Measurements from ENCODE around the gene NEAT1.

The NEAT1 gene

DNA sequence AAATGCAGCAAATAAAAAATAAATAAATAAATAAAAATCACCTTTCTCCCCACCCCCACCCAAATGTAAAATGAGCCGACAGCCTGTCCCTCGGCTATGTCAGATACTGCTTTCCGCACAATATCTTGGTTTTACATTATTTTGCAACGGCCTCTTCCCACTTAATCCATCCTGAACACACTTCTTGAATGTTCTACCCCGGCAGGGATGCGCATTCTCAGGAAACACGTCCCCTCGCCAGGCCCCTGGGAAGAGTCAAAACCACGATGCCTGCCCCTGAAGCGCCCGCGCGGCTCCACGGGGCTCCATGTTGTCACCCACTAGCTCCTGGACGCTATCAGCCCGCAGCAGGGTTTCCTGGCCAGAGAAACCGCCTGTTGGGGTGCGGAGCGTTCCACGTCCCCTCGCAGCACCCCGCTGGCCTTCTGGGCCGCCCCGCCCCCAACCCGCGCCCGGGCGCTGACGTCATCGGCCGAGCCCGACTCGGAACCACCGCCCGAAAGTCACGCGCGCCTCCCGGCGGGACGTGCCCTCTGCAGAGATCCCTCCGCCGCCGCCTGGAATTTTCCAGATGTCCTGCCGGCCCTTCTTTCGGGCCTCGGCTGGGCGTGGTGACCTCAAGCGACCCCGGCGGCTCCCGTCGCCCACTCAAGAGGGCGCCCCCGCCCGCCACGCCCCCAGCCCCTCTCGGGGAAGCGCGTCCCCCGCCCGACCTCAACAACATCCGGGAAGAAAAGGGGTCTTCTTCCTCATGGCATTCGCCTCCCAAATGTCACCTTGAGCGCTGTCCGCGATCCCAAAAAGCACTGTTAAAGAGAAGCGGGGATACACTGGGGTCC, 585 bp upstream of the NEAT1 start:
- DNase-seq (ENCODE audit: low read depth) = no peak

DNA sequence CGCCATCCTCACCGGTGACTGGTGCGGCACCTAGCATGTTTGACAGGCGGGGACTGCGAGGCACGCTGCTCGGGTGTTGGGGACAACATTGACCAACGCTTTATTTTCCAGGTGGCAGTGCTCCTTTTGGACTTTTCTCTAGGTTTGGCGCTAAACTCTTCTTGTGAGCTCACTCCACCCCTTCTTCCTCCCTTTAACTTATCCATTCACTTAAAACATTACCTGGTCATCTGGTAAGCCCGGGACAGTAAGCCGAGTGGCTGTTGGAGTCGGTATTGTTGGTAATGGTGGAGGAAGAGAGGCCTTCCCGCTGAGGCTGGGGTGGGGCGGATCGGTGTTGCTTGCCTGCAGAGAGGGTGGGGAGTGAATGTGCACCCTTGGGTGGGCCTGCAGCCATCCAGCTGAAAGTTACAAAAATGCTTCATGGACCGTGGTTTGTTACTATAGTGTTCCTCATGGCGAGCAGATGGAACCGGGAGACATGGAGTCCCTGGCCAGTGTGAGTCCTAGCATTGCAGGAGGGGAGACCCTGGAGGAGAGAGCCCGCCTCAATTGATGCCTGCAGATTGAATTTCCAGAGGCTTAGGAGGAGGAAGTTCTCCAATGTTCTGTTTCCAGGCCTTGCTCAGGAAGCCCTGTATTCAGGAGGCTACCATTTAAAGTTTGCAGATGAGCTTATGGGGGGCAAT, 1.1 kb downstream of the NEAT1 start:
- no peak for DNase-seq (ENCODE audit: low read depth)

DNA sequence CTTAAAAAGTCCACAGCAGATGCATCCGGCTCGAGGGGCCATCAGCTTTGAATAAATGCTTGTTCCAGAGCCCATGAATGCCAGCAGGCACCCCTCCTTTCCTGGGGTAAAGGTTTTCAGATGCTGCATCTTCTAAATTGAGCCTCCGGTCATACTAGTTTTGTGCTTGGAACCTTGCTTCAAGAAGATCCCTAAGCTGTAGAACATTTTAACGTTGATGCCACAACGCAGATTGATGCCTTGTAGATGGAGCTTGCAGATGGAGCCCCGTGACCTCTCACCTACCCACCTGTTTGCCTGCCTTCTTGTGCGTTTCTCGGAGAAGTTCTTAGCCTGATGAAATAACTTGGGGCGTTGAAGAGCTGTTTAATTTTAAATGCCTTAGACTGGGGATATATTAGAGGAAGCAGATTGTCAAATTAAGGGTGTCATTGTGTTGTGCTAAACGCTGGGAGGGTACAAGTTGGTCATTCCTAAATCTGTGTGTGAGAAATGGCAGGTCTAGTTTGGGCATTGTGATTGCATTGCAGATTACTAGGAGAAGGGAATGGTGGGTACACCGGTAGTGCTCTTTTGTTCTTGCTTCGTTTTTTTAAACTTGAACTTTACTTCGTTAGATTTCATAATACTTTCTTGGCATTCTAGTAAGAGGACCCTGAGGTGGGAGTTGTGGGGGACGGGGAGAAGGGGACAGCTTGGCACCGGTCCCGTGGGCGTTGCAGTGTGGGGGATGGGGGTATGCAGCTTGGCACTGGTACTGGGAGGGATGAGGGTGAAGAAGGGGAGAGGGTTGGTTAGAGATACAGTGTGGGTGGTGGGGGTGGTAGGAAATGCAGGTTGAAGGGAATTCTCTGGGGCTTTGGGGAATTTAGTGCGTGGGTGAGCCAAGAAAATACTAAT, 1.9 kb downstream of the NEAT1 start:
- DNase-seq (ENCODE audit: low read depth) = no peak

DNA sequence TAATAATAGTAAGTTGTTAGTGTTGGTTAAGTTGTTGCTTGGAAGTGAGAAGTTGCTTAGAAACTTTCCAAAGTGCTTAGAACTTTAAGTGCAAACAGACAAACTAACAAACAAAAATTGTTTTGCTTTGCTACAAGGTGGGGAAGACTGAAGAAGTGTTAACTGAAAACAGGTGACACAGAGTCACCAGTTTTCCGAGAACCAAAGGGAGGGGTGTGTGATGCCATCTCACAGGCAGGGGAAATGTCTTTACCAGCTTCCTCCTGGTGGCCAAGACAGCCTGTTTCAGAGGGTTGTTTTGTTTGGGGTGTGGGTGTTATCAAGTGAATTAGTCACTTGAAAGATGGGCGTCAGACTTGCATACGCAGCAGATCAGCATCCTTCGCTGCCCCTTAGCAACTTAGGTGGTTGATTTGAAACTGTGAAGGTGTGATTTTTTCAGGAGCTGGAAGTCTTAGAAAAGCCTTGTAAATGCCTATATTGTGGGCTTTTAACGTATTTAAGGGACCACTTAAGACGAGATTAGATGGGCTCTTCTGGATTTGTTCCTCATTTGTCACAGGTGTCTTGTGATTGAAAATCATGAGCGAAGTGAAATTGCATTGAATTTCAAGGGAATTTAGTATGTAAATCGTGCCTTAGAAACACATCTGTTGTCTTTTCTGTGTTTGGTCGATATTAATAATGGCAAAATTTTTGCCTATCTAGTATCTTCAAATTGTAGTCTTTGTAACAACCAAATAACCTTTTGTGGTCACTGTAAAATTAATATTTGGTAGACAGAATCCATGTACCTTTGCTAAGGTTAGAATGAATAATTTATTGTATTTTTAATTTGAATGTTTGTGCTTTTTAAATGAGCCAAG, 2.7 kb downstream of the NEAT1 start:
- no peak for DNase-seq (ENCODE audit: low read depth)

DNA sequence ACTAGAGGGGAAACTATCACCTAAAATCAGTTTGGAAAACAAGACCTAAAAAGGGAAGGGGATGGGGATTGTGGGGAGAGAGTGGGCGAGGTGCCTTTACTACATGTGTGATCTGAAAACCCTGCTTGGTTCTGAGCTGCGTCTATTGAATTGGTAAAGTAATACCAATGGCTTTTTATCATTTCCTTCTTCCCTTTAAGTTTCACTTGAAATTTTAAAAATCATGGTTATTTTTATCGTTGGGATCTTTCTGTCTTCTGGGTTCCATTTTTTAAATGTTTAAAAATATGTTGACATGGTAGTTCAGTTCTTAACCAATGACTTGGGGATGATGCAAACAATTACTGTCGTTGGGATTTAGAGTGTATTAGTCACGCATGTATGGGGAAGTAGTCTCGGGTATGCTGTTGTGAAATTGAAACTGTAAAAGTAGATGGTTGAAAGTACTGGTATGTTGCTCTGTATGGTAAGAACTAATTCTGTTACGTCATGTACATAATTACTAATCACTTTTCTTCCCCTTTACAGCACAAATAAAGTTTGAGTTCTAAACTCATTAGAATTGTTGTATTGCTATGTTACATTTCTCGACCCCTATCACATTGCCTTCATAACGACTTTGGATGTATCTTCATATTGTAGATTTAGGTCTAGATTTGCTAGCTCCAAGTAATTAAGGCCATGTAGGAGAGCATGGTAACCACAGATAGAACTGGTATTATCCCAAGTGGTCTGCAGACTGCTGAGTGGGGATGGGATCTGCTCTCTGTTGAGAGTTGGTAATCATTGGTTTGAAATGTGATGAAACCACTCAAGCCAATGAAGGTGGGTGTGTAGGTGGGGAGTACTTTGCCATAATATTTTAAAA, 3.6 kb downstream of the NEAT1 start:
- DNase-seq (ENCODE audit: low read depth) = no peak

DNA sequence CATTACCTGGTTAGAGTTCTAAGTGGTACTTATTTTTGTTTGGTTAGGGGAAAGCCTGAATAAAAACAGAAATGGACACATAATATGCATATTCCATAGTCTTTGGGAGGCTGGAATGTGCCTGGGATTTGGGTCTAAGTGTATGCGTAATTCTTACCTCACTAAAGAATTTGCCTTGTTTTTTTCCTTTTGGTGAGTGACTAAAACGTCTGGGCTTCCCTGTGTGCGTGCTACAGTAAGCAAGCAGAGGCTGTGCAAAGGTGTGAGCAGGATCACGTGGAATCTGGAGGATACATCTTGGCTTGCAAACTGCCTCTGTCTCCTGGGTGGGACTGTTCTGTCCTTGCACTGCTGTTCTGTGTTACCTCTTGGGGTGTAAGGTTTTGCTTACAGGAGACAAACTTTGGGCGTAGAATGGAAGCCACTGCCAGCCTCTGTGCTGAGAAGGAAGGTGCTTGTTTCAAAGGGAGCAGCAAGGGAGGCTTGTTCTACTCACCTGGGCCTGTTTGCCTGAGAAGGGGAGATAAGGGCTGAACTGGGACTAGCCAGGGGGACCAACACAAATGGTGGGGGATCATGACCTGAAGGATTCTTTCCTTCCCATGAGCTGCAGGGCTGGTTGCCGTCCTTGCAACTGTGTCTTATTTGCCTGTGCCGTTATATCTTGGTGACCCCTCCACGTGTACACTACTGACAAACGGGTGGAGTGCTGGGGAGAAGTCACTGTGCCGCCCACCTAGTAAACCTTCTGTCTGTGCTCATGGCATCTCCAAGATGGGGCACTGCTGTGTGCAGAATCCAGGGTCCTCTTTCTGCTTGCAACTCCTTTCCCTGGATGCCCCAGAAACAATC, 4.5 kb downstream of the NEAT1 start:
- DNase-seq (ENCODE audit: low read depth) = no peak

DNA sequence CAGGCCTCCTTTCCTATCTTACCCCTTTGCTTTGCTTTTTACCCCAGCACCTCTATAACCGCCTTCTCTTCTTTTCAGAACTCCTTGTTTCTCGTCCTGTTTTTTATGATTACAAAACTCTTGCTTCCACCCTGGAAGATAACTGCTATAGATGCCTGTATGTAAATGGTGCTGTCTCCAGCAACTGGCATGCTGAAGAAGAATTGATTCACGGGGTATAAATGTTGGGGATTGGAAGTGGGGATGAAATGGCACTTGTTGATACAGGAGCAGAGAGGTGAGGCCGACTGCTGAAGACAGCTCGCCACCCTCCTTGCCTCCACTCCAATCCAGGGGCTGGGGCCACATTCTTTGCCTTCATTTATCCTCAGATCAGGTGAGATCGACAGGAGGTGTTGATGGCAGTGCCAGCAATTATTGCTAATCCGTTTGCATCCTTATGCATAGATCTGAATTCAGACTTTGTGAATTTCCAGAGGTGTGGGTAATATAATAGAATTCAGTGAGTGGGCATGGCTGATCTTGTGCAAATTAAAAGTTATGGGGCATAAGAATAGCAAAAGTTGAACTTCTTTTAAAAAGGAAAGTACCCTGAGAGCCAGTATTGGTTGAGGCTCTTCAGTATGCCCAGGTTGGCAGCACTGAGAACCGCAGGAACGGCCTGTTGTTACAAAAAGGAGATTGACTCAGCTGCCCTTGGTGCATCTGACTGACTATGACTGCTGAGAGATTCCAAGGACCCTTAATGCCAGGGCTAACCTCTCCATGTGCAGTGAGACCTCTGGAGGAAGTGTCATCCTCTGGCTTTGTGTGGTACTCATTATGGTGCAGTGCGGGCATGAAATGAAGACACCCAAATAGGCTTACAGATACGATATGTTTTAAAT, 5.3 kb downstream of the NEAT1 start:
- DNase-seq (ENCODE audit: low read depth) = no peak

DNA sequence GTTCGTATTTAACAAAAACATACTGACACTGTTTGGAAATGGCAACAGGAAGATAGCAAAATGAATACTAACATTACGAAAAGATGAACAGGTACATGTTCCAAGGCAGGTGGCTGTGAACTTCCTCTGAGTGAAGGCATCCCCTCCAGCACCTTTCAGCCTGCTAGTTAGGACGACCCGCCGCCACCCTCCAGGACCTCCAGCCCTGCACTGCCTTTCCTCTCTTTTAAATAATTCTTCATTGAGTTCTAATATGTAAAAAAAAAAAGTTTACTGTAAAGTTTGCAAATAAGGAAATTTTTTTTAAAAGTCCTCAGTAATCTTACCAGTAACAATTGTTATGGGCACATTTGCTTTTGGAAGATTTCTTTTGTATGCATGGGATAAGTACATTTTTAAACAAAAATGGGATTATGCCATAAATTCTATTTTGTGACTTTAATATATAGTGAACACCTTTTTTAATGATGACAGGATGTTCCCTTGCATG, 6.0 kb downstream of the NEAT1 start:
- no peak for DNase-seq (ENCODE audit: low read depth)

DNA sequence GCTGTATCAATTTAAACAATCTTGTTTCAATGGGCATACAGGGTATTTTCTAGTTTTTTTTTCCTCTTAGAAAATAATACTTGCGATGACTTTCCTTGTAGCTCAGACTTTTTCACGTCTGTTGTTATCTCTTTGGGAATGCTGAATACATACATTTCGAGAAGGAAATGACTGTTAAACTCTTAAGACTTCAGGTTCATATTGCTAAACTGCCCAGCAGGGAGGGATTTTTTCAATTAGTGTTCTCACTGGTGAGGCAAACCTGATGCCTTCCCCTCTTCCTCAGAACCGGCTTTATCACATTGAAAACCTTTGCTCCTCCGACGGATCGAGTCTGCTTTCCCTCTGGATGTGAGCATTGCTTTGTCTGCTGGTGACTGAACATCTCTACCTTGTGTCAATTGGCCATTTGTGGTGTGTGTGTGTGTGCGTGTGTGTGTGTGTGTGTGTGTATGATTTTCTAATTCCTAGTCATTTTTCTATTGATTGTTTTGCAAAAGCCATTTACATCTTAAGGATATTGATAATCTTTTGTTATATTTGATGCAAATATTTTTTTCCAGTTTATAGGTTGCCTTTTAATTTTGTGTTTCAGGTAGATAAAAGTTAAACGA, 6.6 kb downstream of the NEAT1 start:
- DNase-seq (ENCODE audit: low read depth) = no peak

DNA sequence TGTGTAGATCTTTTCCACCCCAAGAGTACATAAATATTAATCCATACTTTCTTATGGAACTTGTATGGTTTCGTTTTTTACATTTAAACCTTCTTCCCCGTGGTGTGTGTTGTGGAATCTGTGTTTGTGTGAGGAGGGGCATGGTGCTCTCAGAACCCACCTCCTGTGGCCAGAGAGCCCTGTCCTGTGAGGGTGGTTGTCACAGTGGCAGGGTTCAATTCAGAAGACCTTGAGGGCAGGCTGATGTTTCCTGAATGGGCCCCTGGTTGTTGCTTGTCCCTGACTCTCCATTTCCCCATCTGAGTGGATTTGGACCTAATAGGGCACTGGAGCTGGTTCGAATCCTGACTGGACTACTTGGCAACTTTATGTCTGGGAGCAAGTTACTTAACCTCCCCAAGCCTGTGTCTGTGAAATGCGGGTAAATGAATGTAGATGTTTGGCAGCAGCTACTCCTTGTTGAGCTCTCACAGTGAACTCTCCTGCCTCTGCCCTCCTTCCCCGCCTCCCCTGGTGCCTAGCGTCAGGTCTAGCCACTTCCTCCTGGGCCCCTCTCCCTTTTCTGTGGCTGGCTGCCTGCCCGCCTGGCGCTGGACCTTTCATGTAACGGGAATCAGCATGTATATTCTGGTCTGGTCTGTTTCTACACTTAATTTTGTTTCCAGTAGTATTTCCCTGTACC, 7.3 kb downstream of the NEAT1 start:
- no peak for DNase-seq (ENCODE audit: low read depth)

DNA sequence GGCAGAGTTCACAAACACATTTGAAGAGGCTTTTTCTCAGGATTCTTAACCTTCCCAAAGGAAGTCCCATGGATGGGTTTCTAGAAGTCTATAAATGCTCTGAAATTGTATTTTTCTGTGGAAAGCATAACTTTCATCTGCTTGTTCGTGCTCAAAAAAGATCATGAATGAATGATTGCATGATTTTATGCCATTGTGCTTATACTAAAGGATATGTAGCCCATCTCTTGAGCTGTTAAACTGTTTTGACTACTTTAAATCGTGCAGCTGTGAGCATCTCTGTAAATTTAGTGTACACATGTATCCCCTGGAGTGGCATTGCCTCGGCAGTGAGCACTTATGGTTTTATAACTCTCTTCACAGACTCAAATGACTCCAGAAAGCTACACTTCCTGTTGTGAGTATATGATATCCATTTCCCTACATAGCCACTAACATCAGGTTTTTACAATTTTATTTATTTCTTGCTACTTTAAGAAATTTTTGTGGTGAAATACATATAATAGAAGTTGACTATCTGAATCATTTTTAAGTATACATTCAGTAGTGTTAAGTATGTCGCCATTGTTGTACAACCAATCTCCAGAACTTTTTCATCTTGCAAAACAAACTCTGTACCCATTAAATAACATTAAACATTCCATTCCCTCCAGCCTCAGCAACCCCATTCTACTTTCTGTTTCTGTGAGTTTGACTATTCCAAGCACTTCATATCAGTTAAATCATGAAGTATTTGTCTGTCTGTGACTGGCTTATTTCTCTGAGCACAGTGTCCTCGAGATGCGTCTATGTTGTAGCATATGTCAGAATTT, 8.0 kb downstream of the NEAT1 start:
- no peak for DNase-seq (ENCODE audit: low read depth)

DNA sequence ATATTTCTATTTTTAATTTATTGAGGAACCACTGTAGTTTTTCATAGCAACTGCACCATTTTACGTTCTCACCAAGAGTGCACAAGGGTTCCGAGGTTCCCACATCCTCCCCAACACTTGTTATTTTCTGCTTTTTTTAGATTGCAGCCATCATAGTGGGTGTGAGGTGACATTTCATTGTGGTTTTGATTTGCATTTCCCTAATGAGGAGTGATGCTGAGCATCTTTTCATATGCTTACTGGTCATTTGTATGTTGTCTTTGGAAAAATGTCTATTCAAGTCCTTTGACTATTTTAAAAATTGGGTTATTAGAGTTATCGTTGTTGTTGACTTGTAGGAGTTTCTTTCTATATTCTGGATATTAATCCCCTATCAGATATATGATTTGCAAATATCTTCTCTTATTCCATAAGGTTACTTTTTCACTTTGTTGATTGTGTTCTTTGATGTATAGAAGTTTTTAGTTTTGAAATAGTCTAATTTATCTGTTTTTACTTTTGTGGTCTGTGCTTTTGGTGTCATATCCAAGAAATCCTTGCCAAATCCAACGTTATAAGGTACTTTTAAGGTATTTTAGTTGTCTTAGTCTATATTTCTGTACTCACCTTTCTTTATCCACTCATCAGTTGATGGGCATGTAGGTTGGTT, 9.0 kb downstream of the NEAT1 start:
- no peak for DNase-seq (ENCODE audit: low read depth)

DNA sequence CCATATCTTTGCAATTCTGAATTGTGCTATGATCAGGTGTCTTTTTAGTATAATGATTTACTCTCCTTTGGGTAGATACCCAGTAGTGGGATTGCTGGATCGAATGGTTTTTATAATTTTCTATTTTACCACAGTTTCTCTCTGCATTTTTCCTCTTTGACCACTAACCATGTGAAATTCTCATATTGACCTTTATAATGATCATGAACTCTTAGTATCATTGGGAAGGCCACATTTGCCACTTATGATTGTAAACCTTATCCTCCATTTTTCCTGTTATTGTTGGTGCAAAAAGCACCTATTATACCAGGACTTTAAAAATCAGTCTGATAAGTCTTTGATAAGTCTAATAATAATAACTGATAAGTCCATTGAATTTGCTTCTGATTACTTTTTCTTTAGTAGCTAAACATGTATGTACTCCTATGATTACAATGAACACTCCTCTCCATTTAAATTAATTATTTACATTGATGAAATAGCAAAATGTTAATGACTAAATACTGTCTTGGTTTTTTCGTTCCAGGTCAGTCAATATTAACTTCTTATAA, 9.6 kb downstream of the NEAT1 start:
- DNase-seq (ENCODE audit: low read depth) = no peak

DNA sequence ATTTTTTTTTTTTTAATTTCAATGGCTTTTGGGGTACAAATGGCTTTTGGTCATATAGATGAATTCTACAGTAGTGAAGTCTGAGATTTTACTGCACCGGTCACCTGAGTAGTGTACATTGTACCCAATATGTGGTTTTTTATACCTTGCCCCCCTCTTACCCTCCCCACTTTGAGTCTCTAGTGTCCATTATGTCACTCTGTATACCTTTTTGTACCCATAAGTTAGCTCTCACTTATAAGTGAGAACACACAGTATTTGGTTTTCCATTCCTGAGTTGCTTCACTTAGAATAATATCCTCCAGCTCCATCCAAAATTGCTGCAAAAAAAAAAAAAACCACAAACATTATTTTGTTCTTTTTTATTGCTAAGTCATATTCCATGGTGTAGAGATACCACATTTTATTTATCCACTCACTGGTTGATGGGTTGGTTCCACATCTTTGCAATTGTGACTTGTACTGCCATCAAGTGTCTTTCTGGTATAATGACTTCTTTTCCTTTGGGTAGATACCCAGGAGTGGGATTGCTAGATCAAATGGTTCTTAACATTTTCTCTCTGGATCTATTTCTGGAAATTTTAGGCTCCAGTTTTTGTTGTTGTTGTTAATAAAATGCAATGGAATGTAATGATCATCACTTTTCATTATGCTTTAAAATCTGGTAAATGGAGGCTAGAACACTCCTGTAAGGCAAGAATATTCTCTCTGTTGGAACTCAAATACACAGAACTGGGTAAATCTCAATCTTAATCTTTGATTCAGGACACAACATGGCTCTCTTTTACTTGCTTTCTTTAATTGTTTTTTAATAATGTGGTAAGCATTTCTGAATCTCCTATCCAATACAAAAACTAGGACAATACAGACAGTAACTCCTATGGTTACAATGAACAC, 10.3 kb downstream of the NEAT1 start:
- no peak for DNase-seq (ENCODE audit: low read depth)

DNA sequence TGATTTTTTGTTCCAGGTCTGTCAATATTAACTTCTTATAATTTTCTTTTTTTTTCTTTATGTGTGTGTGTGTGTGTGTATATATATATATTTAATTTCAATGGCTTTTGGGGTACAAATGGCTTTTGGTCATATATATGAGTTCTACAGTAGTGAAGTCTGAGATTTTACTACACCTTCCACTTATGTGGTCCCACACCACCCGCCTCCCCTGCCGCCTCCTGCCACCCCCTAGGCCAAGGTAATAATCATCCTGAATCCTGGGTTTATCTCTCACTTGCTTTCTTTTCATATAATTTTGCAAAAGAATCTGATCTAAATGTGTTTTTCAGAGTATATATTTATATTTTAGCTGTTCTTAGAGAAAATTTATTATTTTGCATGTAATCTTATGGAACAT, 11.1 kb downstream of the NEAT1 start:
- DNase-seq (ENCODE audit: low read depth) = no peak

Measured in HS-27A (cell line).